Thyroid gland (tissue), 4 donors: ENCODE measurements around the gene FAM13C.

Source experiments
- CTCF ChIP-seq, 6 experiments: fragments of 200-600 bp in 3 of 6; fragments of 450-650 bp in 3 of 6; sonication (generic) in 3 of 6; IDR thresholded peaks; one replicate each; pipeline ENCODE4 v1.5.1; 2016 to 2019; ENCODE audit warnings: antibody characterized with exemption in 6 of 6, mild to moderate bottlenecking in 2 of 6, inconsistent platforms in 1 of 6, moderate library complexity in 1 of 6
- POLR2A ChIP-seq, 2 donors: fragments of 450-650 bp; IDR thresholded peaks; one replicate each; pipeline ENCODE4 v1.6.1; 2017; ENCODE audit warnings: antibody characterized with exemption in 2 of 2, mild to moderate bottlenecking in 2 of 2, moderate library complexity in 1 of 2

DNA sequence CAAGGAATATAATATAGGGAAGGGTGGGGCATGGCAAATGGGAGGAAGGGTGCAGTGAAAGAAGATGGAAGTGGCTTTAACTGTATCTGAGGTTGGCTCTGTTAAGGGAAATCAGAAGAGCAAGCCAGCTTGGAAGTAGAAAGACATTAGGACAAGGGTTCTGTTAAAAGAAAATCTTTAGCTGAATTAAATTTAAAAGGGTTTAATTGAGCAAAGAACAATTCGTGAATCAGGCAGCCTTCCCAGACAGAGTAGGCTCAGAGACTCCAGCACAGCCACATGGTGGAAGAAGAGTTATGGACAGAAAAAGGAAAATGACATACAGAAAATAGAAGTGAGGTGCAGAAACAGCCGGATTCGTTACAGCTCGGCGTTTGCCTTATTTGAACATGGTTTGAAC, 42.0 kb downstream of the FAM13C start:
- TF ChIP-seq POLR2A (IDR thresholded peaks at IDR 0.05) = no peak
- TF ChIP-seq CTCF (IDR thresholded peaks at IDR 0.05) = no peak
